Testis (tissue), 3 donors: ENCODE data around the gene PRKACB. TPM values are rescaled to one million over a fixed set of nuclear protein-coding genes. Genes with fewer than 3 reads are reported as not detected.

Source experiments
- DNase-seq: peaks from one replicate; pipeline ENCODE4 v3.0.0-alpha.2; 2019
- H3K27ac ChIP-seq, 2 donors: fragments of 200-600 bp; sonication (generic); one replicate each; pipeline ENCODE4 v1.5.1; 2019
- H3K27me3 ChIP-seq: fragments of 200-600 bp; sonication (generic); one replicate; pipeline ENCODE4 v1.5.1; 2019
- H3K36me3 ChIP-seq: fragments of 200-600 bp; sonication (generic); one replicate; pipeline ENCODE4 v1.5.1; 2017; ENCODE audit warnings: low read depth; ENCODE audit errors: missing control alignments
- H3K4me1 ChIP-seq: fragments of 200-600 bp; sonication (generic); one replicate; pipeline ENCODE4 v1.5.1; 2019
- H3K4me3 ChIP-seq, 2 donors: fragments of 200-600 bp; sonication (generic); one replicate each; pipeline ENCODE4 v1.5.1; 2017 to 2019
- H3K9me3 ChIP-seq: fragments of 200-600 bp; sonication (generic); one replicate; pipeline ENCODE4 v1.5.1; 2017
- POLR2A ChIP-seq: fragments of 450-650 bp; IDR thresholded peaks from one replicate; pipeline ENCODE4 v1.6.1; 2017; ENCODE audit warnings: antibody characterized with exemption, mild to moderate bottlenecking, moderate library complexity
- WGBS, 2 donors: methylation state at CpG; one replicate each; pipeline ENCODE4 v1.1.5; 2018; 5-methylcytosine and 5-hydroxymethylcytosine counted together
- intact Hi-C: fragments of 100-400 bp; cut with DNase I; formaldehyde crosslinking; loops from one replicate; pipeline ENCODE4 v1.15.1; 2023; ENCODE audit warnings: low total_unique reads
- polyA plus RNA-seq: library from polyadenylated mRNA; stranded (reverse); fragments of 350-450 nt; fragmentation: Illumina TruSeq; extraction: RNeasy Lipid Tissue Mini Kit (QIAGEN cat#74804); gene quantifications from one replicate; pipeline ENCODE4 v1.2.3, GENCODE V29; 2014; ENCODE audit warnings: low read depth, low replicate concordance; ENCODE audit not compliant: insufficient read depth
- total RNA-seq, 2 donors: library from RNA; depleted of rRNA; stranded (reverse); fragments of >200 nt; gene quantifications; one replicate each; pipeline ENCODE4 v1.2.3, GENCODE V29; 2016
- TF ChIP-seq, protein P1 (sequence below), 3 experiments: fragments of 450-650 bp in 2 of 3; fragments of 200-600 bp in 1 of 3; sonication (generic) in 1 of 3; IDR thresholded peaks; one replicate each; pipeline ENCODE4 v1.5.1; 2016 to 2019; ENCODE audit warnings: antibody characterized with exemption in 3 of 3, mild to moderate bottlenecking in 2 of 3, moderate library complexity in 1 of 3

The PRKACB gene
- total and polyA plus RNA-seq, 3 donors from 2014 or later = 10.4 to 26.7 (median 21.1) TPM

DNA sequence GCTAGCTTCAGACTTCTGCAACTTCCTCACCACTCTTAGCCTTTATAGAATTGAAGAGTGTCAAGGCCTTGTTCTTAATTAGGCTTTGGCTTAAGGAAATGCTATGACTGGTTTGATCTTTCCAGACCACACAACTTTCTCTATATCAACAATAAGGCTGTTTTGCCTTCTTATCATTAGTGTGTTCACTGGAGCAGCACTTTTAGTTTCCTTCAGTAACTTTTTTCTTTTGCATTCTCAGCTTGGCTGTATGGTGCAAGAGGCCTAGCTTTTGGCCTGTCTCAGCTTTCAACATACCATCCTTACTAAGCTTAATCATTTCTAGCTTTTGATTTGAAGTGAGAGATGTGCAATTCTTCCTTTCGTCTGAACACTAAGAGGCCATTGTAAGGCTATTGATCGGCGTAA lies 8.6 kb downstream of the PRKACB start:
- 90 to 98% methylated on average over 3 of the region's 3 CpGs for WGBS, 2 donors
- intact Hi-C loops = no loop called here
- no peak overlapping the region for H3K4me3 ChIP-seq
- no peaks in the 10 kb centered on the region for H3K9me3 ChIP-seq
- TF ChIP-seq POLR2A = no peak
- TF ChIP-seq, protein P1, sequence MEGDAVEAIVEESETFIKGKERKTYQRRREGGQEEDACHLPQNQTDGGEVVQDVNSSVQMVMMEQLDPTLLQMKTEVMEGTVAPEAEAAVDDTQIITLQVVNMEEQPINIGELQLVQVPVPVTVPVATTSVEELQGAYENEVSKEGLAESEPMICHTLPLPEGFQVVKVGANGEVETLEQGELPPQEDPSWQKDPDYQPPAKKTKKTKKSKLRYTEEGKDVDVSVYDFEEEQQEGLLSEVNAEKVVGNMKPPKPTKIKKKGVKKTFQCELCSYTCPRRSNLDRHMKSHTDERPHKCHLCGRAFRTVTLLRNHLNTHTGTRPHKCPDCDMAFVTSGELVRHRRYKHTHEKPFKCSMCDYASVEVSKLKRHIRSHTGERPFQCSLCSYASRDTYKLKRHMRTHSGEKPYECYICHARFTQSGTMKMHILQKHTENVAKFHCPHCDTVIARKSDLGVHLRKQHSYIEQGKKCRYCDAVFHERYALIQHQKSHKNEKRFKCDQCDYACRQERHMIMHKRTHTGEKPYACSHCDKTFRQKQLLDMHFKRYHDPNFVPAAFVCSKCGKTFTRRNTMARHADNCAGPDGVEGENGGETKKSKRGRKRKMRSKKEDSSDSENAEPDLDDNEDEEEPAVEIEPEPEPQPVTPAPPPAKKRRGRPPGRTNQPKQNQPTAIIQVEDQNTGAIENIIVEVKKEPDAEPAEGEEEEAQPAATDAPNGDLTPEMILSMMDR (IDR thresholded peaks at IDR 0.05) = no peak
- DNase-seq = no peak
- H3K36me3 ChIP-seq = no peaks in the 10 kb centered on the region
- H3K4me1 ChIP-seq = no peaks in the 10 kb centered on the region
- no peaks in the 10 kb centered on the region for H3K27me3 ChIP-seq
- H3K27ac ChIP-seq = no peak overlapping the region

DNA sequence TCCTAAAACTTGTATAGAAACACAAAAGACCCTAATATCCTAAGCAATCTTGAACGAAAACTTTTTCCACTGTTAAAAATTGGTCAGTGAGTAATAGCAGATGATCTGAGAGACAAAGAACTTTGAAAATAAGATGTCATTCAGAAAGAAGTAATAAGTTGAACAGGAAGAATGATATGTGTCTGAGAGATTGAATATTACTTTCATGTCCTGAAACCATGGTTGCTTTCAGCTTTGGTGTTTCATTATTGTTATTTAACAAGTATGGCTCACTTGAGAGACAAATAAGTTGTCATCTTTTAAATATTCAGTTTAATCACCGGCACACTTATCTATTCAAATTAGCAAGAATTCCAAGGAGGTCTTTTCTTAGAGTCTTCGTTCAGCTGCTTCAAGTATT lies 11.4 kb downstream of the PRKACB start:
- no peaks in the 10 kb centered on the region for H3K27me3 ChIP-seq
- WGBS, 2 donors = 92% methylated on average over 3 of the region's 3 CpGs
- no peak overlapping the region for H3K4me3 ChIP-seq
- TF ChIP-seq, protein P1 (IDR thresholded peaks at IDR 0.05) = no peak
- no peak for TF ChIP-seq POLR2A
- H3K4me1 ChIP-seq = no peaks in the 10 kb centered on the region
- intact Hi-C loops = no loop called here
- H3K27ac ChIP-seq = no peak overlapping the region
- DNase-seq = no peak
- H3K9me3 ChIP-seq = no peaks in the 10 kb centered on the region
- H3K36me3 ChIP-seq = no peaks in the 10 kb centered on the region

DNA sequence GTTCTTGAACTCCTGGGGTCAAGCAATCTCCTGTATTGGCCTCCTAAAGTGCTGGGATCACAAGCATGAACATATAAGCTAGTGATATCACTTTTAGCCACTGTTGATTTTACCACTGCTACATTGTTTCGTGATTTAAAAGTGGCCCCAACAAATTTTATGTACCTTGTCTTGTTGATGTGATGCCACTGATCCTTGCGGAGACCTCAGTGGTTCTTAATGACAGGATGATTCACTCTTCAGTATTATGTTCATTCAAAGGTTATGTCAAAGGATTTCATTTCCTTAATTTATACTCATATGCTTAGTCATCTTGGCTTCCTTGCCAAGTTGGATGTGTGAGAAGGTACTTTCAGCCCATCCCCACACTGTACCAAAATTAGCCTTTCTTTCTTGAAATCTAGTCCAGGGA lies 12.1 kb downstream of the PRKACB start:
- no peaks in the 10 kb centered on the region for H3K4me1 ChIP-seq
- H3K4me3 ChIP-seq = no peak overlapping the region
- TF ChIP-seq, protein P1 (IDR thresholded peaks at IDR 0.05) = no peak
- no peak for TF ChIP-seq POLR2A
- H3K27ac ChIP-seq = no peak overlapping the region
- no peaks in the 10 kb centered on the region for H3K9me3 ChIP-seq
- no peak for DNase-seq
- intact Hi-C loops = no loop called here
- H3K36me3 ChIP-seq = no peaks in the 10 kb centered on the region
- no peaks in the 10 kb centered on the region for H3K27me3 ChIP-seq
- WGBS, 2 donors = 75 to 79% methylated on average over 2 of the region's 2 CpGs

DNA sequence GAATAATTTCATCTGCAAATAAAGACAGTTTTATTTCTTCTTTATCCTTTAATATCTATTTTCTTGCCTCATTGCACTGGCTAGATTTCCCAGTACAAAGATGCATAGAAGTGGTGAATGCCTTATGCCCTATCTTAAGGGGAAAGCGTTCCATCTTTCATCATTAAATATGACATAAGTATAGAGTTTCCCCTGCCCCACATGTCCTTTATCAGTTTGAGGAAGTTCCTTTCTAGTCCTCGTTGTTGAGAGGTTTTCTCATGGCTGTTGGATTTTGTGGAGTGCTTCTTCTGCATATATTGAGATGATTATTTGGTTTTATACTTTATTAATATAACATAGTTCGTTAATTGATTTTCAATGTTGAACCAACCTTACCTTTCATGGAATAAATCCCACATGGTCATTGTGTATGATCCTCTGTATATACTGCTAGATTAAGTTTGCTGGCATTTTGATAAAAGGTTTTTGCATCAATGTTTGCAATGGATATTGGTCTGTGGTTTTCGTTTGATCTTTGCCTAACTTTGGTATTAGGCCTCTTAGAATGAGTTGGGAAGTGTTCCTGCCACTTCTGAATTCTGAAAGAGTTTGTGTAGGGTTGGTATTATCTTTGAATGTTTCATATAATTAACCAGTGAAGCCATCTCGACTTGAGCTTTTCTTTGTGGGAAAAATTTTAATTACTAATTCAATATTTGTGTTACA lies 15.6 kb downstream of the PRKACB start:
- H3K27ac ChIP-seq = no peak overlapping the region
- no peaks in the 10 kb centered on the region for H3K4me1 ChIP-seq
- H3K36me3 ChIP-seq = no peaks in the 10 kb centered on the region
- no peaks in the 10 kb centered on the region for H3K9me3 ChIP-seq
- no peak overlapping the region for H3K4me3 ChIP-seq
- no peak for TF ChIP-seq POLR2A
- TF ChIP-seq, protein P1 (IDR thresholded peaks at IDR 0.05) = no peak
- no peak for DNase-seq
- WGBS, 2 donors = 88 to 93% methylated on average over 5 of the region's 5 CpGs
- intact Hi-C loops = no loop called here
- H3K27me3 ChIP-seq = no peaks in the 10 kb centered on the region

DNA sequence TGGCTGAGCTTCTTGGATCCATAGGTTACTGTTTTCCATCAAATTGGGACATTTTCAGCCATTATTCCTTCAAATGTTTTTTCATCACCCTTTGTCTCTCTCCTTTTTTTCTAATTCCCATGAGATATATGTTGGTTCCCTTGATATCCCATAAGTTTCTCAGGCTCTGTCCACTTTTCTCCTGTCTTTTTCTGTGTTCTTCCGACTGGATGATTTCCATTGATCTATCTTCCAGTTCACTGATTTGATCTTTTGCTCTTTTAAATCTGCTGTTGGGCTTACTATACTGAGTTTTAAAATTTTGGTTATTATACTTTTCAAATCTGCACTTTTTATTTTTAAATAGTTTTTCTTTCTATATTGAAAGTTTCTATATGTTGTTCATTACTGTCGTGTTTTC lies 18.2 kb downstream of the PRKACB start:
- no peak for DNase-seq
- Histone ChIP-seq H3K27ac (no peak overlapping the region), H3K4me3 (no peak overlapping the region), H3K4me1 (no peaks in the 10 kb centered on the region), H3K27me3 (no peaks in the 10 kb centered on the region), H3K9me3 (no peaks in the 10 kb centered on the region), H3K36me3 (no peaks in the 10 kb centered on the region)
- intact Hi-C loops = no loop called here
- 96 to 100% methylated on average over 2 of the region's 2 CpGs for WGBS, 2 donors
- no peak for TF ChIP-seq POLR2A
- TF ChIP-seq, protein P1 (IDR thresholded peaks at IDR 0.05) = no peak
